ENCODE results near the gene CCT8L2.
"Not testable (repeated sequence)": the region's sequence is repeated elsewhere in the genome, so short reads cannot be mapped to it uniquely, and the experiment has no call there.

The CCT8L2 gene

GRCh38 chr22:16558376-16558945 lies 34.1 kb downstream of the CCT8L2 start:
- not testable (repeated sequence) for DNase-seq (ENCODE audit: low read depth)

GRCh38 chr22:16557511-16557910 lies 35.1 kb downstream of the CCT8L2 start:
- DNase-seq (ENCODE audit: low read depth) = not testable (repeated sequence)

GRCh38 chr22:16555077-16555994 lies 37.3 kb downstream of the CCT8L2 start:
- not testable (repeated sequence) for DNase-seq (ENCODE audit: low read depth)

GRCh38 chr22:16543310-16543709 lies 49.3 kb downstream of the CCT8L2 start:
- DNase-seq (ENCODE audit: low read depth) = not testable (repeated sequence)
